ENCODE measurements around the gene TRAPPC8.
"Not testable (repeated sequence)": the region's sequence is repeated elsewhere in the genome, so short reads cannot be mapped to it uniquely, and the experiment has no call there.

- TF ChIP-seq EZH2phosphoT487 (IDR thresholded peaks at IDR 0.05; ENCODE audit: borderline replicate concordance); CTCF (conservative IDR thresholded peaks at IDR 0.05; ENCODE audit: low read length): not testable (repeated sequence)
Measured at GRCh38 chr18:31948349-31948748, 5.4 kb upstream of the TRAPPC8 start.
